ENCODE measurements around the gene KIAA1328.

- TF ChIP-seq MAX (IDR thresholded peaks at IDR 0.05): no peak
- TF ChIP-seq ESRRA (IDR thresholded peaks at IDR 0.05; ENCODE audit: borderline replicate concordance, low read length): no peak
- no peak for TF ChIP-seq POLR2A (IDR thresholded peaks at IDR 0.05; ENCODE audit: low read length)
- TF ChIP-seq FOSL2 (IDR thresholded peaks at IDR 0.05): no peak
- no peak for TF ChIP-seq FOSL2 (CRISPR knock-in tag; IDR thresholded peaks at IDR 0.05)
- TF ChIP-seq CTCF (IDR thresholded peaks at IDR 0.05): no peak
- TF ChIP-seq JUN (IDR thresholded peaks at IDR 0.05): no peak
- TF ChIP-seq MAZ (IDR thresholded peaks at IDR 0.05; ENCODE audit: borderline replicate concordance, low read depth, low read length): no peak
- no peak for TF ChIP-seq RNF2 (IDR thresholded peaks at IDR 0.05; ENCODE audit: borderline replicate concordance, low read depth)
- no peak for TF ChIP-seq EP300 (IDR thresholded peaks at IDR 0.05)
- TF ChIP-seq CHD4 (IDR thresholded peaks at IDR 0.05; ENCODE audit: borderline replicate concordance): no peak
- TF ChIP-seq RAD21 (conservative IDR thresholded peaks at IDR 0.05 in 1 of 2, IDR thresholded peaks at IDR 0.05 in 1 of 2): no peak
Observed at GRCh38 chr18:37272841-37273240, 443.9 kb downstream of the KIAA1328 start.
